IPS-NIHi7 (cell line): ENCODE results near the gene FAM120B.
A peak's percentile ranks its signal among the peaks of the same experiment; 100 is the strongest.

Source experiments
- DNase-seq: peaks from one replicate; pipeline ENCODE4 v3.0.0; 2012; ENCODE audit warnings: mixed read lengths; ENCODE audit errors: extremely low spot score

FAM120B gene

DNA sequence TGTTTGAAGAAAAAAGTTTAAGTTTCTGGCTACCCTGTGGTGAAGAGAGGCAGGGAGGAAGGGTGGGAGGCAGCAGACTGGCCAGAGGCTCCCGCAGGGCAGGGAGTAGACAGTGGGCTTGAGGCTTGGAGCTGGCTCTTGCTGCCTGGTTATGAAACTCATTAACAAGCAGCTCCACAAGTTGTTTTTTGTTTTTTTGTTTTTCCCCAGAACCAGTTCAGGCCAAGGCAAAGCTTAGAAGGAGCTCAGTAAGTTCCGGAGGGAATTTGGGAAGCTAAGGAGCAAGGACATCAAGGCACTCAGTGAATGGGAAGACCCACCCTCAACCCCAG lies 19.7 kb upstream of the FAM120B start:
- no peak for DNase-seq

DNA sequence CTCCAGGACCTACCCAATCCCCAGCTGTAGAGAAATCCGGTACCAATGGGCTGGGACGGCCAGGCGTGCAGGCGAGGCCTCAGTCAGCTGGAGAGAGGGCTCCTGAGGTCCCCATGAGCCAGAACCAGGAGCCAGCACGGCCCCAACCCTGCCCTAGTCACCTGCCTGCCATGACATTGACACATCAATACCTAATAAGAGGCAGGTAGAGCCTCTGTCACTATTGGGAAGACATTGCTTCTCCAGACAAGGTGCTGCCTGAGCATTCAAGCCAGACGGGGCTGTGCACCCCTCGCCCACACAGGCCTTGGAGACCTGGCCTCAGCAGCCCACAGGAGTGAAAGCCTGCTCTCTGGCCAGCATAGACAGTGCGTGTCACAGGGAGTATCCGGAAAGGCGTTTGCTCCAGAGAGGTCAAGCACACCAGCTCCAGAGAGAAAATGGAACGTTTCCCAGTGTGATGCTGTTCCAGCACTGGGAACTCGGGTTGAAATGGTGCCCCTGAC lies 19.1 kb upstream of the FAM120B start:
- DNase-seq, result no peak

DNA sequence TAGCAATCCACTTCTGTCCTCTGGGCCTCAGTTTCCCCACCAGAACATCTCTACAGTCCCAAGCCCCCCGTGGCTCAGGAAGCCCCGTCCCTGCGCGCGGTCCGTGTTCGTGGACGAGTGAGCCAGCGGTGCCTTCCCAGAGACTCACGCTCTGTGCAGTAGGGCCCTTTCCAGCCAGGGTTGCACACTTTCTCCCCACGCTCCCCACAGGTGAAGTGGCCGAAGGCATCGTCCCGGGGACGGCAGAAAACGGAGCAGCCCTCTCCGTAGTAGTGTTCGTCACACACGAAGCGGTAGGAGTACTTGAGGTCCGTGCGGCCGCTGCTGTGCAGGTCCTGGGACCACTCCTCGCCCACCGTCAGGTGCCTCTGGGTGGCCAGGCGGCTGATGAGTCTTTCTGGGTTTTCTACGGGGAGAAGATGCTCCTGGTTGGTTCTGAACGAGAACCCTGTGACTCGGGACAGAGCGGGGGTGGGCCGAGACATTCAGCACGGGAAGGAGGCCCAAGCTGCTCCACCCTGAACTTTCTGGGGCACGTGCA lies 18.4 kb upstream of the FAM120B start:
- DNase-seq, result no peak

DNA sequence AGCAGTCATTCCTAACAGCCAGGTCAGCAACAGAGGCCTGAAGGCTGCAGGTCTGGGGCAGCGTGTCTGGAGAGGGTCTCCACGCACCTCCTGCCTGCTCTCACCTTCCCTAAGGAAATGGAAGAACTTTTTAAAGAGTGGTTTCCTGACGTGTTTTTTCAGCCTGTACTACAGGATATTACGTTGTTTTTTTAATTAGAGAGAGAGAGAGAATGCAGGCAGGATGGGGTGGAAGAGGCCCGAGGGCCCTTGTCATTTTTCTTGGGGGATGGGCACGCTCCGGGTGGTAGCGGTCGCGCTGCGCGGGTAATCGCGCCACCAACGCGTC lies 17.7 kb upstream of the FAM120B start:
- DNase-seq, result no peak

DNA sequence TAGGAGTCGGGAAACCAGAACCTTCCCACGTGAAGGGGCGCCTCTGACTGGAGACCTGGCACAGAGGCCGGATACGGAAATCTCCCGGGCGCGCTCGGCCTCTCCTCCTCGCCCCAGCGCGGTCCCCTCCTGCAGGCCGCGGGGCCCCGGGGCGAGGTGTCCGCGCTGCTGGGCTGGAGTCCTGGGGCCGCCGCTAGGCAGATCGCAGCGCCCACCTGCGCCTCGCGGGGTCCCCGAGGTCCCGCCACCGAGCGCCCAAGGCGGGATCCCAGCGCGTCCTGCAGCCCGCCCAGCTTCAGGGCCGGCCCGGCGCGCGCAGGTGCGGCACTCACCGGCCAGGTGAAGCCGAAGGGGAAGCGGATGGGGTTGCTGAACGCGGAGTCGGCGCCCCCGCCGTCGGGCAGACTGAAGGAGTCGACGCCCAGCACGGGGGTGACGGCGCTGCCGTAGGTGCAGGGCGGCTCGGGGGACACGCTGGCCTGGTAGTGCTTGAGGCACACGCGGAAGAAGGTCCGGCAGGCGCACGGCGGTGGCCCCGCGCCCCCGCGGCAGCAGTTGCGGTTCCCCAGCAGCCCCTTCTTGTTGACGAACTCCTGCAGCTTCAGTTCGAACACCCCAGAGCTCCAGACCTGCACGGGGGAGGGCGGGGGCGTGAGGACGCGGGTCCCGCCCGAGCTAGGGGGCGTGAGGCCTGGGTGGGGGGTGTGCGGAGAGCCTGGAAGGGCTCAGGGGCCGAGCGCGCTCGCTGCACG lies 17.2 kb upstream of the FAM120B start:
- DNase-seq, result no peak

DNA sequence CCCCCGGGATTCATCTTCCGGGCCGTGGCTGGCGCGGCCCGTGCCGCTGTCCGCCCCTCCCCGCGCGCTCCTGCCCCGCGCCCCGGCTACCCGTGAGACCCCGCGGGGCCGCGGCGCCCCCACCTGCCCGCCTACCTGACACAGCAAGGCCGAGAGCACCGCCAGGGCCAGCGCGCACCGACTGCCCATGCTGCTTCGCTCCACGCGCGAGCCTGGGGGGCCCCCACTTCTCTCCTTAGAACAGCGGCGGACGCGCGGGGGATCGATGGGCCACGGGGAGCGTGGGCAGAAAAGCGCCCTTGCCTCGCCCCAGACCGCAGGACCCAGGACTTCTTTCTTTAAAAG lies 16.6 kb upstream of the FAM120B start:
- no peak for DNase-seq

DNA sequence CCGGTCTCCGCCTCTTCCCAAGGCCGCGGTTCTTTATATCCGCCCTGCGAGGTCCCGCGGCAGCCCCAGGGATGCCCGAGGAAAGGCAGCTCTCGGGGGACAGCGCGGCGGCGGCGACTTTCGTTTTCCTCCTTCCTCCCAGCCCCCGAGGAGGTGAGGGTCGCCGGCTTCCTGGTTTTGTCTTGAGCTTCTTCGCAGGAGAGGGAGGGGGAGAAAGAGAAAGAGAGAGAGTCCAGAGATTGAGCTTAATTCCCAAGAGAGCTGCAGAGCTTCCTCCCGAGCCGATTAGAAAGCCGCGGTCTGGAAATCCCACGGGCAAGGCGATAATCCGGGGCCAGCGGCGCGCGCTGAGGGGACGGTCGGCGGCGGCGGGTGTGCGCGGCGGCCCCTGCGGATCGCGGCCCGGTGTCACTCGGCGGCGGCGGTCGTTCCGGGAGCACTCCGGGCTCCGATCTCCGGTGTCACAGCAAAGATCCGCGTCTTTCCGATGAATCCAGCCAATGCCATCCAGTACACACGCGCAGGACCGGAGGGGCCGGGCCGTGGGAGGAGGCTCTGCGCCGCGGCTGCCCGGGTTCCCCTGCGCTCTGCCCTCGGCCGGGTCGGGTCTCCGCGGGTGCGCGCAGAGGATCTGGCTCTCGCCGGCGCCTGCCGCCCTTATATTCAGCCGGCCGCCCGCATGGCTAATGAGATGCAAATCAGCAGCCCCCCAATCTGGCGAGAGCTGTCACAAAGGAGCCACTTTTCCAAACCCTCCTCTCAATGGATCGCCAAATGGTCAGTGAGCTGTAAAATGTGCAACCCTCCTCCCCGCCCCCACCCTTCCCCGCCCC lies 16.0 kb upstream of the FAM120B start, which contains the start of gene DLL1:
TSS of gene DLL1 (minus strand) at position 783 of the 833 bp plus-strand sequence. CDS start 939 bp downstream, outside the sequence.
- DNase-seq, result no peak

DNA sequence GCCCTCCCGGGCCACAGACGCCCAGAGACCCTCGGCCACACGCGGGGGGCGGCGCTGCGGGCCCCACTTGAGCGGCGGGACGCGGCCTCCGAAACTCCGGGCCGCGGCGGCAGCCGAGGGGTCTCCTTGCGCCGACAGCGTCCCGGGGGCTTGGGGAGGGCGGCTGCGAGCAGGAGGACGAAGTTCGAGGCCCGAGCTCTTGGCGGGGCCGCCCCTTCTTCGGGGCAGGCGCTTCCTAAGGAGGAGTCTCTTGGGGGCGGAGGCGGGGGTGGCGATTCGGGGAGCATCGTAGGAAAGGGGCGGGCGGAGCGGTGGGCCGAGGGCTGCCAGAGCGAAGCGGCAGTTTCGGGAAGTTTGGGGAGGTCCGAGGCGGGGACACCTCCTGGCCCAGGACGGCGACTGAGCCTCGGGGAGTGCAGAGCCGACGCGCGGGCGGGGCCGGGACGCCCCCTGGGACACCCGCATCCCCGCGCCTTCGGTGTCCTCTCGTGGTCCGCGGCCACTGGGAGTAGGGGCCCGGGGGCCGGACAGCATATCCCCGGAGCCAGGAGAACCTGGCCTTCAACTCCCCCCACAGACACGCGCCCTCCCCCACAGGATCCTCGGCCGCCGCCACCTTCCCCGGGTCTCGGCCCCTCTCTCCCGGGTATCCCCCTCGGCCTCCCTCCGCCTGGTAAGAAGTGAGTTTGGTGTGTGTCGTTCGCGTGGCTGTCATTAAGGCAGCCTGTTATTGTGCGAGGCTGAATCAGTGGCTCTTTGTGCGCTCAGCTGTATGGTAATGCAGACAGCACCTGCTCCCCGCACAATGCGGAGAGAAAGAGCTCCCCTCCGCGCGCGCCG lies 15.1 kb upstream of the FAM120B start:
- peak; percentile 59 for DNase-seq

DNA sequence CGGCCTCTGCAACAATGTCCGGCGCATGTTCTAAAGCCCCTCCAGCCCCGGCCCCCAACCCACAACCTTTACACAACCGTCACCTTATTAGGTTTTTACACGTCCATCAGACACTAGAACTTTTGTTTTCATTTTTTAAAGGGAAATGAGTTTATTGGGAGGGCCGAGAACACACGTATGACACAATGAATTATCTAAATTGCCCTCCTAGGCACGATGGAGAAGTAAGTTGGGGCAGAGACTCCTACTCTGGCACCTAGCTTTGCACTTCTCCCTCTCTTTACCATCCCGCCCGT lies 14.5 kb upstream of the FAM120B start:
- no peak for DNase-seq

DNA sequence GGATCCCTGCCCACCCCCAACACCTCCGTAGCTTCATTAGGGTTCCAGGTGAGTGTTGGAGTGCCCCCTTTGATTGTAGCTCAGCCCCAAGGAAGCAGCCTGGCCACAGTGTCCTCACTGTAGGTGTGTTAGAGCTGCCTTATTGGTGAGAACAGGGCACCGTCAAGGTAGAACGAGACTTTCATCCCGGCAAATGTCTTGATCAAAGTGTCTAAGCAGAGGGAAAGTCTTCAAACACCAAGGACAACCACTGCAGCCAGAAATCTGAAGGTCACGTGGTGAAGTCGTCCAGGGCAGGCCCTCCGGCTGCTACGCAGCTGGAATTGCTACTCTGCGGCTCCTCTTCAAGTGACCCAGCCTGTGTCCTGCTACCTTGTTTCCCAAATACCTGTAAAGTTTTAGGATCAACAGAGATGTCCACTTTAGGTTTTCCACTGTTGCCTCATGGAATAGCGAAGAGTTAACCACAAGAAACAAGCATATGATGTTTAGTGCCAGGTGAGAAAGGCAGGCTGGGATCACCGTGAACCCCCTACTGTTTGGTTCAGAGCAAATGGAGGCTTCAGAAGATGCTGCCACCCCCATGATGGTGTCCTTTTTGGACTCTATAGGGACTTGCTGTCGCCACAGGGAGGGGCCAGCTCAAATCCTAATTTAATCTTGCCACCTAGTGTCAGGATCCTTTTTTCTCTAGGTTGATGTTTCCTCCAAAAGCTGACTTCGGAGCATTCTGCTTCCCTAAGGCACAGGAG lies 14.0 kb upstream of the FAM120B start:
- no peak for DNase-seq

DNA sequence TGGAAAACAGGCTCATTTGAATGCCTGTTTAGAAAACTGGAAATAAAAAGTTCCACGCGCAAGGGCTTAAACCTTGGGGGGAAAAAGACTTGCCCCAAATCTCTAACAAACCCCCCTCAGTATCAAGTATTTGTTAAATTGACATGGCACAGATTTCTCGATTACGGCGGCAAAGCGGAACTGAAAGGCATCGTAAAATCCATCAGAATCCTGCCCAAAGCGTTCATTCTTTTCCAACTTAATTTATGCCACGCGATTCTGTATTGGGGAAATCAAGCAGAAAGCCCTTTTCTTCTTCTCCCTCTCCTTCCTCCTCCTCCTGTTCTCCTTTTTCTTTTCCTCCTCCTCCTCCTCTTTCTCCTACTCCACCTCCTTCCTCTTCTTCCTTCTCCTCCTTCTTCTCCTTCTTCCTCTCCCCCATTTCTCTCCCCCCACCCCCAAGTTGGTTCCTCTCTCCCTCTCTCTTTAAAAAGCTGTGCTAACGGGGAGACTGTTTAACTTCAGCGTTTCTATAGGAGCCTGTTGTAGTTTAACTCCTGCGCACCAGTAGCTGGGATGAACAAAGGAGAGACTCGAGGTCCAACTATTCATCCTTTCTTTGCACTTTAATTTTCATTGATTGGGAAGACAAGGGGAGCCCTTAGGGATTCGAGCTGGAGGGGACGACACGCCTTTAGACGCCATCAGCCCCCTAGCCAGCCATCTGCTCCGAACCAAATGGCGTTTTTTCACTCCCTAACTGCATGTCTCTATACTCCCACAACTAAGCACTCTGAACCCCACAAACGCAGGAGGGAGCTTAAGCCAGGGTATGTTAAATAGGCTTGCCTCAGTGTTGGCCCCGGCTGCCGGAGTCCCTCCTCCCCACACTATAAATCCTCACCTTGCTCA lies 13.0 kb upstream of the FAM120B start:
- no peak for DNase-seq

DNA sequence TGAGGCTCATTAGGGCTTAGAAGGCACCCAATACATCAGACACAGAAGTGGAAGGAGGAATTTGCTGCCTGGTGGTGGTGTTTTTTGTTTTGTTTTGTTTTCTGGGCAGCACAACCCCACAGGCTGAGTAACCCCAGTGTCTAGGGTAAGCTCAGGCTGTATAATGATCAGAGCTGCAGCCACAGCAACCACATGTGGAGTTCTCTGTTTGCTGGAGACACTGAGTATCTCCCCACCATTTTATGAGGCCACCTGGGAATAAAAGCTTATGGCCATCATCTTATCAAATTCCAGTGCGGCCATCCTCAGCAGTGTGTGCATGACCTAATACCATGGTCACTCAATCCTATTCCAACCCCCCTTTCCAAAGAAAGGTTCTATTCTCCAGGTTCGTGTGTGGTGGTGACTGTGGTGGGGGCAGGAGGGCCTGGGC lies 12.2 kb upstream of the FAM120B start:
- no peak for DNase-seq

DNA sequence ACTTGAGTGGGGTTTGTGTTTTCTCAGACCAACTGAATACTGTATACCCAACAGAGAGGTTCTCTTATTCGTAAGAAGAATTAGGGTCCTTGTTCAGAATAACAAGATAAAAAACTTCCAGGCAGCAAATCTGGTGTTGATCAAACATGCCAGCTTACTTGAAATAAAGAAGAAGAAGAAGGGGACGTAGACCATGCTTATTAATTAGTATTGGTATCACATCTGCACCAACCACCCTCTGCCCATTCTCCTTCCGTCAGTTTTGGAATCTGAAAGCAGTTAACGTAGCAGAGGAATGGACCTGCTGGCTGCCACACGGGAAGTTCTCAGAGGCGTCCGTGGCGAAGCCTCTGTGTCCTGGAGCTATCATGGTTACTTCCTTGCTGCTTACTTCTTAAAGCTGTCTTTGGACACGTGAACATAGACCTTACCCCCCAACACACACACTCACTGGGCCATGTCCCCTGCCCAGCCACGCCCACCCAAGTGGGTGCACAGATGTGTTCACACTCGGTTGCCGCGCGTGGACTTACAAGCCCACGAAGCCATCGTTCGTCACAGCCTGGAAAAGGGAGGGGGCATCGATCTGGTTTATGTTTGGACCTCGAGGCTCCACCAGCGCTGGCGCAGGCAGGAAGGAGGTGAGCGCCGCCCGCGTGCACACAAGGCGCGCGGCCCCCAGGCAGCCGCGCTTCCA lies 11.6 kb upstream of the FAM120B start:
- no peak for DNase-seq

DNA sequence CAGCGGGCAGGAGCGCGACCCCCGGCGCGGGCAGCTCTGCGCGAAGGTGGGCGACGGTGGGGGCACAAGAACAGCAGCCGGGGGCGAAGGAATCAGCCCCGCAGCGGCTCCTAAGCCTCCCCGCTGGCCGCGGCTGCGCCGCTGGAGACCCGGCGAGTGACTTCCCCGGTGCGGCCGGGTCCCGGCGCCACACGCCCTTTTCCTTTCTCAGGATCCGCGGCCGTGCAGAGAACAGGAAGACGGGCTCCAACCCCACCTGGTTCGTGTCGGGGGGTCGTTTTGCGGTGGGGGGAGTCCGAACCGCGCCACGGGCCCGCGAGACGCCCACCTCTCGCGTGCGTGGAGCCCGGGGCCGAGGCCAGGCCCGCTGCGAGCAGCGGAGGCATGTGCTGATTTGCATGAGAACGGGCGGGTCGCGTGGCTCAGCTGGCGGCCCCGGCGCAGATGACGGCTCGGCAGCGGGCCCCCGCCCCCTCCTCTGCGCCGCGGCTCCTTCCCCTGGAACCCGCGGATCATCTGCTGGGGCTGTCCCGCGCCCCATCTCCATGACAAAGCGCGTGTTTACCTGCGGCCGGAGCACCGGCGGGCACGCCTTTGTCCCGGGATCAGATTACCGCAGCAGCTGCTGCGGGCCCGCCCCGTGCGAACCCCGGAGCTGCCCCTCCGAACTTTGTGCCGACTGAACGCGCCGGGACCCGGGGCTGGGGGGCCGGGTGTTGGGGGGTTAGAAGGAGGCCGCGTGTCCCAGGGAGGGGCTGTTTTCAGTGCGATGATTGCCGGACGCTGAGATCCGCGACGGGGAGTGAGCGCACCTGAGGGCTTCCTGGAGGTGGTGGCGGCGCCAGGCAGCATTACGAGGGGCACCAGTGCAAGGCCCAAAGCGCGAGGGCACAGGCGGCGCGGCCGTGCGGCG lies 10.8 kb upstream of the FAM120B start:
- peak; percentile 85 for DNase-seq

DNA sequence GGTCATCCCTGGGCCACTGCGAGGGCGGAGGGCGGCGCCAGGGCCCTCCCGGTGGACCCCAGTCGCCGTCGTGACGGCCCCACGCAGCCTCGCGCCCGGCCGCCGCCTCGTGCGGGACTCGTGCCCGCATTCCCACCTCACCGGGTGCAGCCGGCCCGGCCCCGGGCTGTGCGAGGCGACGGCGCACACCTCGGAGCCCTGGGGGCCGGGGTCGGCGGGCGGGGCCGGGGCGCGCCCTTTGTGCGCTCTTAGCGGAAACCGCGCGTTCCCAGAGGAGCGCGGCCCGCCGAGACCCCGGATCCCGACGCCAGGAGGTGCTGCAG lies 10.2 kb upstream of the FAM120B start:
- peak; percentile 45 for DNase-seq

DNA sequence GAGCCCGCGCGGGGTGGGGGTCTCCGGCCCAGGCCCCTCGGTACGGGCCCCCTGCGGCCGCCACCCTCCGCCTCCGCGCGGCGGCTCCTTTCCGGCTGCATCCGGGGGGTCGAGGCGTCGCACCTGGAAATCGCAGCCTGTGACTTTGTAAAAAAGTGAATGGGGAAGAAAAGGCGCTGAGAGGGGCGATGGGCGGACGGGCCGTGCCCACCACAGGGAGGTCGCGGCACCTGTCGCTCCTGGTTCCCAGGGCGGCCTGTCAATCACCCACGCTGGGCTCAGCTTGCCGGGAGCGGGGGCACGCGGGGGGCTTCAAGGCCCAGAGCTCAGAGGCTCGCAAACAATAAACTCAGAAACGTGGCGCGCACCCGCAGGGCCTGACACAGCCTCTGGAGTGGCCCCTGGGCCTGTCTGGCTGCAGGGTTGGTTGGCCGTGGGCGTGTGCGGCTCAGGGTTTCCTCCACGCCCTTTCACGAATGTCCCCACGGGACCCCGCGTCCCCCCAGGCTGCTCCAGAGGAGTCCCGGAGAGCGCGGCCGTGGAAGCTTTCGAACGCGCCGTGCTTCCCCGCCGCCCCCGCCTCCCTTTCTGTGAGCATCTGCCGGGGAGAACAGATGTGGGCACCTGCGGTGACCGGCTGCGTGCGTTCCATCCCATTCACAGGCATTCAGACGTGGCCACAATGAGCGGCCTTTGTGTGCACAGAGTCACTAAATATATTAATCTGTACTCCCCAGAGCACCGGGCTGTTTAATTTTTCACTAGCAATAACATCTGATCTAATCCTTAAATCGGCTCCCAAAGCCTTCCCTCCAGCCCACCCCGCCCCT lies 9.6 kb upstream of the FAM120B start:
- DNase-seq, result no peak

DNA sequence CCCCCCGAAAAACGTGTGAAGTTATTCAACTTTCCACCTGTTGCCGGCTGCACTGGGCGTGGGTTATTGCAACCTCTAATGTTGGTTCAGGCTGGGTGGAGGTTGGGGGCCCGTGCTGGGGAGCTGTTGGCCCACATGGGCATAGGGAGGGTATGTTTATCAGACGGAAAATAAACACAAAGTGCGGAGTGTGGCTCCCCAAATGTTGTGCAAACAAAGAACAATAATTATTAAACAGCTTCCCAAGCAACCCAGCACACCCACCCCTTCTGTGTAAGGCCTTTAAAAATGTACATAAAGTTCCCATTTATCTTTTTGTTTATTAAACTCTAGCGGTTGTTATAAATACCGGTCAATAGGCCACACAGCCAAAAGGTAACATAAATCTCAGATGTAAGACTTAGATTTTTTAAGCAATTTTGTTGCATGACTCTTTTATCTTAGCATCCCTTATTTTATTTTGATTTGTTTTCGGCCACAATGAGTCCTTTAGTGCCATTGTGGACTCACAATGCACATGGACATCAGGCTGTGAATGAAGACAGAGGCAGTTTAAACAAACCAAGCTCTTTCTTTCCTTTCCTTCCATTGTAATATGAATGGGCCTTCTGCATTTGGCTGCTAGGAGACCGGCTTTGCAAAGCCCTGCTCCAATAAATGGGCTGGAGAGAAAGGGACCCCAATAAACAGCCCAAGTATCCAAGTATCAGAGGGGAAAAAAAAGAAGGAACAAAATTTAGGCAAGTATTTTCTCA lies 8.8 kb upstream of the FAM120B start:
- no peak for DNase-seq
